Putamen (tissue), 1 donor: Measurements from ENCODE around the gene VMO1.
"Not testable (repeated sequence)": the region's sequence is repeated elsewhere in the genome, so short reads cannot be mapped to it uniquely, and the experiment has no call there.

Experiments used
- DNase-seq: peaks from one replicate; pipeline ENCODE4 v3.0.0-alpha.2; 2016; ENCODE audit warnings: low spot score

Gene VMO1

GRCh38 chr17:4786106-4786511 is at the start of gene VMO1:
Gene VMO1 (minus strand): TSS chr17:4786364. CDS start chr17:4786352, 12 bp downstream.
- DNase-seq: no peak

- DNase-seq: no peak
Observed at GRCh38 chr17:4834681-4835020, 48.5 kb upstream of the VMO1 start.

GRCh38 chr17:4833941-4834680 is 47.9 kb upstream of the VMO1 start:
- no peak for DNase-seq

GRCh38 chr17:4833178-4833940 is 47.2 kb upstream of the VMO1 start, which contains the start of gene MINK1:
Gene MINK1 (plus strand): TSS chr17:4833340. CDS start chr17:4833584, 244 bp downstream.
- DNase-seq: peak; percentile 93

- not testable (repeated sequence) for DNase-seq
Observed at GRCh38 chr17:4832829-4833177, 46.6 kb upstream of the VMO1 start.

- DNase-seq: no peak
Observed at GRCh38 chr17:4827399-4827798, 41.2 kb upstream of the VMO1 start.

GRCh38 chr17:4823373-4824089 is 37.4 kb upstream of the VMO1 start:
- no peak for DNase-seq

GRCh38 chr17:4822835-4823234 is 36.7 kb upstream of the VMO1 start:
- no peak for DNase-seq

- no peak for DNase-seq
Observed at GRCh38 chr17:4818276-4818675, 32.1 kb upstream of the VMO1 start.

- no peak for DNase-seq
Observed at GRCh38 chr17:4816826-4817225, 30.7 kb upstream of the VMO1 start.

- DNase-seq: no peak
Observed at GRCh38 chr17:4815043-4815675, 29.0 kb upstream of the VMO1 start.

GRCh38 chr17:4812690-4813089 is 26.5 kb upstream of the VMO1 start:
- DNase-seq: no peak

- DNase-seq: no peak
Observed at GRCh38 chr17:4811471-4811870, 25.3 kb upstream of the VMO1 start.

- DNase-seq: no peak
Observed at GRCh38 chr17:4810696-4811290, 24.6 kb upstream of the VMO1 start.

- peak; percentile 39 for DNase-seq
Observed at GRCh38 chr17:4808378-4808767, 22.2 kb upstream of the VMO1 start.

- no peak for DNase-seq
Observed at GRCh38 chr17:4807605-4808377, 21.6 kb upstream of the VMO1 start.

GRCh38 chr17:4806777-4807604 is 20.8 kb upstream of the VMO1 start, which contains the start of gene PLD2:
Gene PLD2 (plus strand): TSS chr17:4807152. CDS start chr17:4807773, 621 bp downstream.
- peak; percentile 81 for DNase-seq

- DNase-seq: no peak
Observed at GRCh38 chr17:4806456-4806776, 20.3 kb upstream of the VMO1 start.

GRCh38 chr17:4802228-4802627 is 16.1 kb upstream of the VMO1 start, which contains the start of gene C17orf114:
Gene C17orf114 (minus strand): TSS chr17:4802328.
- no peak for DNase-seq
